Sigmoid colon (tissue), 4 donors: Measurements from ENCODE around the gene G6PD.

Experiments
- POLR2AphosphoS5 ChIP-seq, 4 donors: sonication (generic); formaldehyde crosslinking; IDR thresholded peaks; one replicate each; pipeline ENCODE4 v1.6.1; 2017; ENCODE audit warnings: antibody characterized with exemption in 4 of 4
- TF ChIP-seq, protein P1 (sequence below), 4 experiments: fragments of 450-650 bp in 3 of 4; fragments of 200-600 bp in 1 of 4; IDR thresholded peaks; one replicate each; pipeline ENCODE4 v1.5.1; 2016 to 2019; ENCODE audit warnings: antibody characterized with exemption in 4 of 4, mild to moderate bottlenecking in 3 of 4, moderate library complexity in 2 of 4

DNA sequence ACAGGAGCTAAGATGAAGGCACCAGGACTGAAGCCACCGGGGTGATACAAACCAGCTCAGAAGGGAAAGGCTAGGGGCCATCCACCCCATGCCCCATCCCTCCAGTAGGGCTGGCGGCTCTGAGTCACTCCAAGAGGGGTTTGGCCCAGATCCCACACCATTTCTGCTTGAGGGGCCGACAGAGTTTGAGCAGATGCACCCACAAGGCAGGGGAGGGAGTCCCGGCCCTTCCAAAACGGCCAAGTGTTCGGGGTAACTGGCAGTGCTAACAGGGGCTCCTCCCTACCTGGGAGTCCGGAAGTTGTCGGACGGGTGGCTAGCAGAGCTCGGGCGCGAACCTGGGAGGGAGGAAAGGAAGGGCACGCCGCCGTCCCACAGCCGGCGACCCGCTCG lies 56.6 kb downstream of the G6PD start:
- TF ChIP-seq, protein P1, sequence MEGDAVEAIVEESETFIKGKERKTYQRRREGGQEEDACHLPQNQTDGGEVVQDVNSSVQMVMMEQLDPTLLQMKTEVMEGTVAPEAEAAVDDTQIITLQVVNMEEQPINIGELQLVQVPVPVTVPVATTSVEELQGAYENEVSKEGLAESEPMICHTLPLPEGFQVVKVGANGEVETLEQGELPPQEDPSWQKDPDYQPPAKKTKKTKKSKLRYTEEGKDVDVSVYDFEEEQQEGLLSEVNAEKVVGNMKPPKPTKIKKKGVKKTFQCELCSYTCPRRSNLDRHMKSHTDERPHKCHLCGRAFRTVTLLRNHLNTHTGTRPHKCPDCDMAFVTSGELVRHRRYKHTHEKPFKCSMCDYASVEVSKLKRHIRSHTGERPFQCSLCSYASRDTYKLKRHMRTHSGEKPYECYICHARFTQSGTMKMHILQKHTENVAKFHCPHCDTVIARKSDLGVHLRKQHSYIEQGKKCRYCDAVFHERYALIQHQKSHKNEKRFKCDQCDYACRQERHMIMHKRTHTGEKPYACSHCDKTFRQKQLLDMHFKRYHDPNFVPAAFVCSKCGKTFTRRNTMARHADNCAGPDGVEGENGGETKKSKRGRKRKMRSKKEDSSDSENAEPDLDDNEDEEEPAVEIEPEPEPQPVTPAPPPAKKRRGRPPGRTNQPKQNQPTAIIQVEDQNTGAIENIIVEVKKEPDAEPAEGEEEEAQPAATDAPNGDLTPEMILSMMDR (IDR thresholded peaks at IDR 0.05), result no peak
- TF ChIP-seq POLR2AphosphoS5 (IDR thresholded peaks at IDR 0.05), result no peak
